SU-DHL-6 (cell line): ENCODE data around the gene LAPTM4A.

Experiments
- H2AFZ ChIP-seq: fragments of 200-600 bp; sonication (generic); 2 replicates; pipeline ENCODE4 v1.6.1; 2014; ENCODE audit warnings: low read depth, mild to moderate bottlenecking, moderate library complexity, mixed read lengths, antibody characterized with exemption, low read length; ENCODE audit not compliant: severe bottlenecking
- H3F3A ChIP-seq: fragments of 200-600 bp; shearing (Covaris generic); 2 replicates; pipeline ENCODE4 v1.6.0; 2016; ENCODE audit warnings: antibody characterized with exemption, mild to moderate bottlenecking; ENCODE audit not compliant: insufficient read depth
- H3K27ac ChIP-seq: fragments of 200-600 bp; sonication (generic); 2 replicates; pipeline ENCODE4 v1.5.1; 2016; ENCODE audit warnings: low read depth, mild to moderate bottlenecking, low read length, moderate library complexity, mixed read lengths
- H3K27me3 ChIP-seq: fragments of 200-600 bp; sonication (generic), shearing (Covaris generic); 2 replicates; pipeline ENCODE4 v1.6.0; 2014; ENCODE audit warnings: mild to moderate bottlenecking, low read length
- H3K36me3 ChIP-seq: fragments of 200-600 bp; sonication (generic); 2 replicates; pipeline ENCODE4 v1.6.1; 2014; ENCODE audit warnings: mild to moderate bottlenecking, low read length, mixed read lengths
- H3K4me2 ChIP-seq: fragments of 300-600, 200-600 bp; shearing (Covaris generic), sonication (generic); 2 replicates; pipeline ENCODE4 v1.6.0; 2014; ENCODE audit warnings: low read length, low read depth, mild to moderate bottlenecking; ENCODE audit not compliant: poor library complexity, severe bottlenecking
- H3K4me3 ChIP-seq: fragments of 200-600 bp; sonication (generic); 2 replicates; pipeline ENCODE4 v1.5.1; 2014; ENCODE audit warnings: antibody characterized with exemption, low read length, mild to moderate bottlenecking, mixed read lengths; ENCODE audit not compliant: insufficient read depth, poor library complexity, severe bottlenecking
- H3K79me2 ChIP-seq: fragments of 200-600 bp; sonication (generic); 2 replicates; pipeline ENCODE4 v1.6.1; 2014; ENCODE audit warnings: mild to moderate bottlenecking, low read length, moderate library complexity; ENCODE audit not compliant: insufficient read depth
- H3K9ac ChIP-seq: fragments of 200-600 bp; sonication (generic); 2 replicates; pipeline ENCODE4 v1.7.0; 2014; ENCODE audit warnings: mild to moderate bottlenecking, low read length
- H3K9me2 ChIP-seq: fragments of 200-600 bp; sonication (generic); replicated peaks from 2 replicates; pipeline ENCODE4 v1.6.1; 2014; ENCODE audit warnings: low read length; ENCODE audit not compliant: insufficient read depth
- H3K9me3 ChIP-seq: fragments of 200-600 bp; sonication (generic); 2 replicates; pipeline ENCODE4 v1.6.1; 2014; ENCODE audit warnings: low read length, mixed read lengths; ENCODE audit not compliant: insufficient read depth
- H4K20me1 ChIP-seq: fragments of 200-600 bp; sonication (generic); 2 replicates; pipeline ENCODE4 v1.6.1; 2014; ENCODE audit warnings: low read depth, mild to moderate bottlenecking, antibody characterized with exemption, low read length, moderate library complexity, mixed read lengths
- EZH2phosphoT487 ChIP-seq: fragments of 200-600 bp; sonication (generic), shearing (Covaris generic); conservative IDR thresholded peaks from 2 replicates; pipeline ENCODE4 v1.6.1; 2018; ENCODE audit warnings: mild to moderate bottlenecking, antibody characterized with exemption, low read length, moderate library complexity, mixed read lengths
- TF ChIP-seq, protein P1 (sequence below): fragments of 200-600 bp; sonication (generic); IDR thresholded peaks from one replicate; pipeline ENCODE4 v1.5.1; 2017; ENCODE audit warnings: antibody characterized with exemption, mild to moderate bottlenecking, low read length, moderate library complexity; ENCODE audit not compliant: insufficient read depth, poor library complexity, severe bottlenecking

LAPTM4A gene

GRCh38 chr2:19991895-19992294 is 59.5 kb downstream of the LAPTM4A start:
- H3K9me3 ChIP-seq, result no peaks in the 10 kb centered on the region
- no peak for TF ChIP-seq EZH2phosphoT487
- TF ChIP-seq, protein P1, sequence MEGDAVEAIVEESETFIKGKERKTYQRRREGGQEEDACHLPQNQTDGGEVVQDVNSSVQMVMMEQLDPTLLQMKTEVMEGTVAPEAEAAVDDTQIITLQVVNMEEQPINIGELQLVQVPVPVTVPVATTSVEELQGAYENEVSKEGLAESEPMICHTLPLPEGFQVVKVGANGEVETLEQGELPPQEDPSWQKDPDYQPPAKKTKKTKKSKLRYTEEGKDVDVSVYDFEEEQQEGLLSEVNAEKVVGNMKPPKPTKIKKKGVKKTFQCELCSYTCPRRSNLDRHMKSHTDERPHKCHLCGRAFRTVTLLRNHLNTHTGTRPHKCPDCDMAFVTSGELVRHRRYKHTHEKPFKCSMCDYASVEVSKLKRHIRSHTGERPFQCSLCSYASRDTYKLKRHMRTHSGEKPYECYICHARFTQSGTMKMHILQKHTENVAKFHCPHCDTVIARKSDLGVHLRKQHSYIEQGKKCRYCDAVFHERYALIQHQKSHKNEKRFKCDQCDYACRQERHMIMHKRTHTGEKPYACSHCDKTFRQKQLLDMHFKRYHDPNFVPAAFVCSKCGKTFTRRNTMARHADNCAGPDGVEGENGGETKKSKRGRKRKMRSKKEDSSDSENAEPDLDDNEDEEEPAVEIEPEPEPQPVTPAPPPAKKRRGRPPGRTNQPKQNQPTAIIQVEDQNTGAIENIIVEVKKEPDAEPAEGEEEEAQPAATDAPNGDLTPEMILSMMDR, result no peak
- H3K9me2 ChIP-seq, result no peaks in the 10 kb centered on the region
- no peaks in the 10 kb centered on the region for H3K79me2 ChIP-seq
- no peak overlapping the region for H3K9ac ChIP-seq
- no peak overlapping the region for H3K4me2 ChIP-seq
- H4K20me1 ChIP-seq, result no peaks in the 10 kb centered on the region
- H3K4me3 ChIP-seq, result no peak overlapping the region
- no peaks in the 10 kb centered on the region for H3F3A ChIP-seq
- no peak overlapping the region for H3K27ac ChIP-seq
- no peaks in the 10 kb centered on the region for H3K36me3 ChIP-seq
- H2AFZ ChIP-seq, result no peak overlapping the region
- H3K27me3 ChIP-seq, result no peaks in the 10 kb centered on the region

DNA sequence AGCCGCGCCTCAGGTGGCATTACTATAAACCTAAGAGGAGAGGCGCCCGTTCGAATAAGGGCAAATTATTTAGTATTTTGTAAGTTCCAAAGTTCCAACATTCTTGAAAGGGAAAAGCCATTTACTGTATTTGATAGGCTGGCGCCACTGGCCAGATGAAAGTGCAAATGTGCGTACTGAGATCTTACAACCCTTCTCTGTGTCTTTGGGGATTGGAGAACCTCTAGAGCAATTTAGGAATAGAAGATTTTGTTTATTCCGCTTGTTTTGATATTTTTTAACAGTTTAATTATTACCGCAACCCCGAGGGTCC is 61.1 kb downstream of the LAPTM4A start:
- Histone ChIP-seq H3K27ac (no peak overlapping the region), H3K4me3 (peak overlapping the region; percentile 63), H3F3A (no peaks in the 10 kb centered on the region), H2AFZ (peak overlapping the region; percentile 93), H3K9me2 (no peaks in the 10 kb centered on the region), H4K20me1 (no peaks in the 10 kb centered on the region), H3K79me2 (no peaks in the 10 kb centered on the region), H3K9ac (peak overlapping the region; percentile 47), H3K4me2 (peak overlapping the region; percentile 58), H3K9me3 (no peaks in the 10 kb centered on the region), H3K27me3 (no peaks in the 10 kb centered on the region), H3K36me3 (no peaks in the 10 kb centered on the region)
- TF ChIP-seq, protein P1, result no peak
- no peak for TF ChIP-seq EZH2phosphoT487

- Histone ChIP-seq H2AFZ (peak within 1 kb of the TSS; percentile 93), H3K79me2 (no peaks in the 10 kb centered on the region), H3F3A (no peaks in the 10 kb centered on the region), H4K20me1 (no peaks in the 10 kb centered on the region), H3K4me3 (peak within 1 kb of the TSS; percentile 63), H3K27ac (no peak within 1 kb of the TSS), H3K27me3 (no peaks in the 10 kb centered on the region), H3K4me2 (peak within 1 kb of the TSS; percentile 58), H3K9me2 (no peaks in the 10 kb centered on the region), H3K36me3 (no peaks in the 10 kb centered on the region), H3K9me3 (no peaks in the 10 kb centered on the region), H3K9ac (peak within 1 kb of the TSS; percentile 47)
- no peak for TF ChIP-seq EZH2phosphoT487
- TF ChIP-seq, protein P1, result no peak
These were observed 61.6 kb downstream of the LAPTM4A start, which contains the start of gene WDR35 for GRCh38 chr2:19989667-19990415. Gene WDR35, minus strand, starts transcription at chr2:19990105. Its CDS starts 90 bp downstream, at chr2:19990015.
